ENCODE data around the gene ARMC9.

DNA sequence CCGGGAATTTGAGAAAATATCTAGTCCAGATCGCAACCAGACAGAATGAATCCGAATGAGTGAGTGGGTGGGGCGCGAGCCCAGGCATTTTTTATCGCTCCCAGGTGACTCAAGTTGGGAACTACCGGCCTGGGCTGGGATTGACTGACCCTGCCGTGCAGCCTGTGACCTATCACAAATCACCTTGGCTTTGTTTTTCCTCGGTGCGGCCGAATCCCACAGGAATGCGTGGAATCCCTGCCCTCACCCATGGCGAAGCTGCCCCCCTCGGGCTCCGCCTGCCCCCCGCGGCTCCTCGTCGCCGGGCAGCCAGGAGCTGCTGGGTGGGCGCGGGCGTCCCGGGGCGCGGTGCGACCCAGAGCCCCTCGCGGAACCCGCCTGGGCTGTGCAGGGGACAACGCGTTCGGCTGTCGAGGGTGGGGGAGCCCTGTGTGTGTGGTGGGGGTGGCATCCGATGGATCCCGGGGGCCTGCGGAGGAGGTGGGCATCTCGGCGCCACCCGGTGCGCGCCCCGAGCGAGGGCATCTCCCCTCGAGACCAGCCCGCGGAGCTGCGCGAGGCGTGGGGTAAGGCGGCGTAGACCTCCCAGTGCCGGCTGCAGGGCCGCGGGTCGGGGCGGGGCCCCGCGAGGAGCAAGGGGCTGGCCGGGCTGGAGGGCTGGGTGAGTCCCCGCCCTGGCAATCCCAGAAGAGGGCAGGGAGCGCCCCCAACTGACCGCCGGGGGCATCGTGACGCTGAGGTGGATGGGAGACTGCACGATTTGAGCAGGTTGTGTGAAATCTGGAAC lies 213.6 kb downstream of the ARMC9 start:
- no peak for TF ChIP-seq EZH2phosphoT487 (IDR thresholded peaks at IDR 0.05; ENCODE audit: insufficient read depth, low read depth)
- TF ChIP-seq EZH2 (IDR thresholded peaks at IDR 0.05; ENCODE audit: insufficient read depth, poor library complexity, severe bottlenecking): no peak
